Mammary epithelial cell (primary cell): ENCODE measurements around the gene GRM4.

Source experiments
- CTCF ChIP-seq, 2 donors: IDR thresholded peaks in 1 of 2; conservative IDR thresholded peaks in 1 of 2; 2 replicates each; pipeline ENCODE4 v1.5.1; 2011 to 2012; ENCODE audit warnings: inconsistent platforms in 2 of 2, low read length in 2 of 2, mild to moderate bottlenecking in 2 of 2, control low read depth in 1 of 2, low read depth in 1 of 2; ENCODE audit not compliant: insufficient read depth in 1 of 2; ENCODE audit errors: extremely low read depth in 1 of 2
- EZH2 ChIP-seq: IDR thresholded peaks from 2 replicates; pipeline ENCODE4 v1.6.1; 2012; ENCODE audit warnings: low read length, inconsistent platforms, borderline replicate concordance

- TF ChIP-seq EZH2 (no peak), CTCF (conservative IDR thresholded peaks at IDR 0.05 in 1 of 2, IDR thresholded peaks at IDR 0.05 in 1 of 2; ENCODE audit: extremely low read depth in 1 of 2, insufficient read depth in 1 of 2, low read depth in 1 of 2, low read length in 2 of 2) (no peak)
Observed at GRCh38 chr6:34071884-34072379, 74.0 kb downstream of the GRM4 start.
